ENCODE data around the gene DDX6. TPM values are rescaled to one million over a fixed set of nuclear protein-coding genes. Genes with fewer than 3 reads are reported as not detected.

The DDX6 gene
- total and polyA plus RNA-seq, 9 of the 15 experiments (the other 6 are each of a cell fraction or from before 2014, with no cell fraction given) = 10.0 to 102 (median 58.2) TPM

- CTCF ChIA-PET (ENCODE audit: low intra/inter-chr PET ratio) = no interaction called here
- no peak for TF ChIP-seq TRIM25 (IDR thresholded peaks at IDR 0.05; ENCODE audit: borderline replicate concordance)
- TF ChIP-seq HDAC2 (IDR thresholded peaks at IDR 0.05) = no peak
- no peak for TF ChIP-seq ZNF253 (CRISPR knock-in tag; conservative IDR thresholded peaks at IDR 0.05)
- TF ChIP-seq NFIC (IDR thresholded peaks at IDR 0.05) = no peak
- TF ChIP-seq ZNF23 (CRISPR knock-in tag; IDR thresholded peaks at IDR 0.05) = no peak
- no peak for TF ChIP-seq GABPB1 (CRISPR knock-in tag; IDR thresholded peaks at IDR 0.05)
- no peak for TF ChIP-seq HDAC8 (tag; IDR thresholded peaks at IDR 0.05)
- no peak for TF ChIP-seq MGA (IDR thresholded peaks at IDR 0.05)
- TF ChIP-seq TRIM24 (IDR thresholded peaks at IDR 0.05) = peak in 1 of 2 experiments; percentile 21; a peak in 1 of 4 replicates
Measured at GRCh38 chr11:118807800-118808778, 17.1 kb upstream of the DDX6 start.

More at GRCh38 chr11:118807800-118808778, 17.1 kb upstream of the DDX6 start:
- H2AFZ ChIP-seq (ENCODE audit: low read depth, low read length) = no peak overlapping the region
- POLR2A ChIA-PET = interaction anchor here (1.3 kb wide), 1 partner anchor 15 kb away, joined by 4 read pairs; no protein-coding TSS in a partner anchor
- H4K20me1 ChIP-seq (replicated peaks; ENCODE audit: control insufficient read depth, insufficient read depth, low read length) = no peaks in the 10 kb centered on the region
- H3K27ac ChIP-seq (ENCODE audit: extremely low read depth, low read depth, low read length) = no peak overlapping the region
- no peak overlapping the region for H3K4me3 ChIP-seq
- no peaks in the 10 kb centered on the region for H3K79me2 ChIP-seq (ENCODE audit: control insufficient read depth, insufficient read depth, low read length)
- WGBS (ENCODE audit: insufficient coverage, low coverage, missing lambda C conversion rate) = 18% methylated on average over 3 of the region's 3 CpGs
- no peaks in the 10 kb centered on the region for H3K4me1 ChIP-seq (replicated peaks in 1 of 2; ENCODE audit: control insufficient read depth in 2 of 2, insufficient read depth in 2 of 2, low read length in 2 of 2)
- DNase-seq (ENCODE audit: extremely low read depth in 1 of 4, low spot score in 3 of 4) (no peak), FAIRE-seq (no peak), ATAC-seq (no peak)
- BruUV-seq (replicated peaks) = no TSS peak
- no peak overlapping the region for H3K9ac ChIP-seq (ENCODE audit: insufficient read depth in 1 of 2, low read depth in 2 of 2, low read length in 2 of 2)
- intact Hi-C loops (cut with micrococcal nuclease) (no loop called here), in situ Hi-C loops (cut with MboI) (no loop called here)
- no peaks in the 10 kb centered on the region for H3K9me3 ChIP-seq (replicated peaks; ENCODE audit: control insufficient read depth, insufficient read depth, low read depth, low read length)
- no peak overlapping the region for H3K4me2 ChIP-seq (ENCODE audit: insufficient read depth, low read length)
- peaks cover 4 to 14% of the 10 kb centered on the region in 2 experiments; a peak in 3 of 5 replicates for H3K27me3 ChIP-seq (ENCODE audit: control insufficient read depth in 2 of 2, insufficient read depth in 2 of 2, low read length in 2 of 2)
- H3K9me1 ChIP-seq (ENCODE audit: control insufficient read depth, insufficient read depth, low read length) = no peaks in the 10 kb centered on the region
- no peaks in the 10 kb centered on the region for H3K36me3 ChIP-seq (ENCODE audit: control insufficient read depth, insufficient read depth, low read length)

Data from K562 (cell line).